CD4-positive, alpha-beta T cell treated with Interleukin-10 for 1 hour (primary cell): ENCODE data around the gene HDGFL2.

Source experiments
- DNase-seq: peaks from one replicate; pipeline ENCODE4 v3.0.0-alpha.2; 2020

HDGFL2 gene

GRCh38 chr19:4445963-4446703 lies 26.0 kb upstream of the HDGFL2 start:
- no peak for DNase-seq

GRCh38 chr19:4446704-4447200 lies 25.3 kb upstream of the HDGFL2 start:
- DNase-seq = no peak

GRCh38 chr19:4447327-4448146 lies 24.6 kb upstream of the HDGFL2 start:
- no peak for DNase-seq

GRCh38 chr19:4448147-4448985 lies 23.7 kb upstream of the HDGFL2 start:
- no peak for DNase-seq

- DNase-seq = no peak
Observed at GRCh38 chr19:4449022-4449638, 23.0 kb upstream of the HDGFL2 start.

GRCh38 chr19:4449639-4450028 lies 22.5 kb upstream of the HDGFL2 start:
- no peak for DNase-seq

- no peak for DNase-seq
Observed at GRCh38 chr19:4452230-4452990, 19.7 kb upstream of the HDGFL2 start.

- no peak for DNase-seq
Observed at GRCh38 chr19:4453232-4454179, 18.6 kb upstream of the HDGFL2 start.

- no peak for DNase-seq
Observed at GRCh38 chr19:4454747-4455718, 17.1 kb upstream of the HDGFL2 start.

- DNase-seq = peak; percentile 9
Observed at GRCh38 chr19:4455719-4456475, 16.2 kb upstream of the HDGFL2 start.

- DNase-seq = no peak
Observed at GRCh38 chr19:4456476-4456842, 15.6 kb upstream of the HDGFL2 start.

GRCh38 chr19:4456843-4457653 lies 15.0 kb upstream of the HDGFL2 start:
- no peak for DNase-seq

GRCh38 chr19:4457654-4458395 lies 14.3 kb upstream of the HDGFL2 start, which contains the start of gene UBXN6:
Gene UBXN6 (minus strand): TSS chr19:4457794. CDS start chr19:4457697, 97 bp downstream.
- DNase-seq = peak; percentile 99

- DNase-seq = no peak
Observed at GRCh38 chr19:4464815-4465581, 7.1 kb upstream of the HDGFL2 start.

- DNase-seq = no peak
Observed at GRCh38 chr19:4467835-4468234, 4.3 kb upstream of the HDGFL2 start.
